Endothelial cell (in vitro differentiated cells): ENCODE data around the gene KLF15. TPM values are rescaled to one million over a fixed set of nuclear protein-coding genes. Genes with fewer than 3 reads are reported as not detected.

Experiments
- DNase-seq: peaks from one replicate; pipeline ENCODE4 v3.0.0; 2021; ENCODE audit warnings: low spot score
- H3K27ac Mint-ChIP-seq: one replicate; pipeline ENCODE4 v1.8.0; 2021; ENCODE audit warnings: mixed read lengths, inconsistent platforms; ENCODE audit not compliant: unreplicated experiment
- H3K27me3 Mint-ChIP-seq: one replicate; pipeline ENCODE4 v1.8.0; 2021; ENCODE audit warnings: mild to moderate bottlenecking, moderate library complexity, mixed read lengths, inconsistent platforms; ENCODE audit not compliant: unreplicated experiment
- H3K36me3 Mint-ChIP-seq: one replicate; pipeline ENCODE4 v1.8.0; 2021; ENCODE audit warnings: mild to moderate bottlenecking, low read depth, mixed read lengths, inconsistent platforms; ENCODE audit not compliant: unreplicated experiment
- H3K4me1 Mint-ChIP-seq: one replicate; pipeline ENCODE4 v1.8.0; 2021; ENCODE audit warnings: mild to moderate bottlenecking, mixed read lengths, inconsistent platforms; ENCODE audit not compliant: unreplicated experiment
- H3K4me3 Mint-ChIP-seq: one replicate; pipeline ENCODE4 v1.8.0; 2021; ENCODE audit warnings: mild to moderate bottlenecking, mixed read lengths, inconsistent platforms; ENCODE audit not compliant: unreplicated experiment
- H3K9me3 Mint-ChIP-seq: one replicate; pipeline ENCODE4 v1.8.0; 2021; ENCODE audit warnings: mixed read lengths, inconsistent platforms; ENCODE audit not compliant: unreplicated experiment
- CTCF ChIP-seq: fragments of 200-600 bp; sonication (generic); IDR thresholded peaks from one replicate; pipeline ENCODE4 v1.5.0; 2021; ENCODE audit warnings: antibody characterized with exemption; ENCODE audit not compliant: unreplicated experiment
- total RNA-seq: library from RNA; stranded (reverse); fragmentation: NEBNext Ultra II Directional; extraction: Animal tissue kit (Norgen Biotek cat#: 25700); gene quantifications from one replicate; pipeline ENCODE4 v1.2.1, GENCODE V29; 2021; ENCODE audit not compliant: unreplicated experiment

KLF15 gene
- total RNA-seq, 1 donor from 2014 or later: 0.67 TPM

- Mint-ChIP-seq H3K36me3 (no peaks in the 10 kb centered on the region), H3K9me3 (no peaks in the 10 kb centered on the region), H3K27ac (no peak overlapping the region), H3K27me3 (peaks cover 8% of the 10 kb centered on the region), H3K4me1 (no peaks in the 10 kb centered on the region), H3K4me3 (no peak overlapping the region)
- DNase-seq: no peak
- TF ChIP-seq CTCF: no peak
Observed at GRCh38 chr3:126314305-126314789, 42.9 kb downstream of the KLF15 start.

GRCh38 chr3:126313580-126314304 lies 43.5 kb downstream of the KLF15 start:
- Mint-ChIP-seq H3K27ac (no peak overlapping the region), H3K4me3 (no peak overlapping the region), H3K27me3 (peaks cover 8% of the 10 kb centered on the region), H3K36me3 (no peaks in the 10 kb centered on the region), H3K9me3 (no peaks in the 10 kb centered on the region), H3K4me1 (no peaks in the 10 kb centered on the region)
- DNase-seq: no peak
- TF ChIP-seq CTCF: no peak

DNA sequence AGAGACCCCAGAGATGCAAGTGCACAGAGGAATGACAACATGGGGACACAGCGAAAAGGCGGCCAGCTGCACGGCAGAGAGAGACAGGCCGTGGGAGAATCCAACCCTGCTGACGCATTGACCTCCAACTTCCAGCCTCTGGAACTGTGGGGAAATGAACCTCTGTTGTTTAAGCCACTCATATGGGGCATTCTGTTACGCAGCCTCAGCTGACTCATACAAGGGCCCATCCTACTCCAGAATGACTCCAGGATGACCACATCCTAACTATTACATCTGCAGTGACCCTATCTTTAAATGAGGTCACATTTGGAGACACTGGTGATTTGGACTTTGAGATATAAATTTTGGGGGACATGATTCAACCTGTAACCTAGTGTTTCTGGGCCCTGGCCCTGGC lies 44.0 kb downstream of the KLF15 start:
- peaks cover 8% of the 10 kb centered on the region for H3K27me3 Mint-ChIP-seq
- DNase-seq: no peak
- H3K4me1 Mint-ChIP-seq: no peaks in the 10 kb centered on the region
- H3K9me3 Mint-ChIP-seq: no peaks in the 10 kb centered on the region
- no peak for TF ChIP-seq CTCF
- no peak overlapping the region for H3K27ac Mint-ChIP-seq
- no peaks in the 10 kb centered on the region for H3K36me3 Mint-ChIP-seq
- no peak overlapping the region for H3K4me3 Mint-ChIP-seq

DNA sequence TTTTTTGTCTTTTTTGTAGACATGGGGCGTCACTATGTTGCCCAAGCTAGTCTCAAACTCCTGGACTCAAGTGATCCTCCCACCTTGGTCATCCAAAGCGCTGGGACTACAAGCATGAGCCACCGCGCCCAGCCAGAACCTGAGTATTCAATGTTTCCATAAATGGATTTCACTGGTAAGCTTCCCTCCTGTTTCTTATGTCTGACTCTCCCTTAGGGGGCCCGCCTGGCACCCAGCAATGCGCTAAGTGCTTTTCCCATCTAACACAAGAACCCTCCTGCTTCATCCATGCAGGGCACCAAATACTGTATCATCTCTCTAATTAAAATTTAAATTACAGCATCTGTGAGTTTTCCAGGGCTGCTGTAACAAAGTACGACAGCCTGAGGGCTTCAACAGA lies 44.9 kb downstream of the KLF15 start:
- Mint-ChIP-seq H3K4me3 (no peak overlapping the region), H3K9me3 (no peaks in the 10 kb centered on the region), H3K4me1 (no peaks in the 10 kb centered on the region), H3K27me3 (peaks cover 8% of the 10 kb centered on the region), H3K36me3 (no peaks in the 10 kb centered on the region), H3K27ac (no peak overlapping the region)
- TF ChIP-seq CTCF: no peak
- DNase-seq: no peak

DNA sequence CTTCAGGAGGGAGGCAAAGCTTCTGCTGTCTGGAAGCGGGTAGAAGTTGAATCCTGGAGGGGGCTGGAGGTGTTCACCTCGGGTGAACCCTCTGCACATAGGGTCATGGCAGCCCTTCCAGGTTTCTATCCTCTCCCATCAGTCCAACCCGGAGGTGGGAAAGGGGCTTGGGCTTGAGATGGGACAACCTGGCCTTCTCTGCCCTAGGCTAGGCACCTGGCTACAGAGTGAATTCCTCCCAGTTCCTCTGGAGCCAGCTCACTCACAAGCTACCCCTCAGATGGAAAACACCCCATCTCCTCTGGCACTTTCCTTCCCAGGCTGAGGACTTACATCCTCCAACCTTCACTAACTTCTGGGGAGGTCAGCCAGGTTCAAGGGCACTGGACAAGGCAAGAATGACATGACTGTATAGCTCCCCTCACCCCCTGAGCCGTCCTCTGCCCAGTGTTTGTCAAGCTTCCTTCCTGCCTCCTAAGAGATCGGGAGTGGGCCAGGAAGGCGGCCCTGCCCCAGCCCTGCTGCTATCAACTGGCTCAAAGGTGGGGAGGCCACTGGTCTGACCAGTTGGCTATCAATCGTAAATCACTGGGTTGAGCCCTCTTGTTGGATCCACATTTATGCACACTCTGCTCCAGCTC lies 45.8 kb downstream of the KLF15 start:
- Mint-ChIP-seq H3K4me3 (no peak overlapping the region), H3K36me3 (no peaks in the 10 kb centered on the region), H3K27ac (no peak overlapping the region), H3K9me3 (no peaks in the 10 kb centered on the region), H3K4me1 (no peaks in the 10 kb centered on the region), H3K27me3 (peaks cover 8% of the 10 kb centered on the region)
- no peak for DNase-seq
- TF ChIP-seq CTCF: no peak
